Measurements from ENCODE around the gene XBP1. TPM values are rescaled to one million over a fixed set of nuclear protein-coding genes. Genes with fewer than 3 reads are reported as not detected.

The XBP1 gene
- 59.0 and 62.3 TPM in 2 replicates for total RNA-seq (2013; cell fraction: nucleolus; rRNA removed)
- total RNA-seq (2014; rRNA removed): 234 and 238 TPM in 2 replicates
- 134 and 138 TPM in 2 replicates for total RNA-seq (2014; rRNA removed; fragmentation: Illumina TruSeq; extraction: Trizol)
- total RNA-seq (2021): 141 and 149 TPM in 2 replicates
- polyA plus RNA-seq (2011; ENCODE audit: low read depth): 145 TPM
- polyA plus RNA-seq (2011; rRNA removed): 93.1 and 96.5 TPM in 2 replicates
- 81.6 and 104 TPM in 2 replicates for polyA plus RNA-seq (2011; cell fraction: cytosol; rRNA removed)
- polyA plus RNA-seq (2011; cell fraction: nucleus; rRNA removed): 46.9 and 50.2 TPM in 2 replicates
- polyA plus RNA-seq (2012): 156 and 163 TPM in 2 replicates
- polyA plus RNA-seq (2014; fragmentation: Illumina TruSeq; extraction: Trizol): 165 and 186 TPM in 2 replicates
- 10 to 100 TPM; 44.5 to 67.3 TPM for polyA plus RNA-seq (2014; fragmentation: Nextera tagmentation; extraction: Ambion mirVana)
- polyA plus RNA-seq (2014; rRNA removed): 149 and 183 TPM in 2 replicates
- 100 to 1,000 TPM; 276 to 313 TPM for polyA plus RNA-seq (2016; fragmentation: Nextera tagmentation; extraction: Ambion mirVana)
- polyA minus RNA-seq (2011; rRNA and poly(A)+ RNA removed): 115 and 124 TPM in 2 replicates
- polyA minus RNA-seq (2011; cell fraction: cytosol; rRNA and poly(A)+ RNA removed): 39.5 and 42.4 TPM in 2 replicates
- 24.5 and 42.6 TPM in 2 replicates for polyA minus RNA-seq (2011; cell fraction: nucleus; rRNA and poly(A)+ RNA removed)
- Bru-seq, nascent RNA: percentile 99 among the genes with signal in this experiment
- percentile 93 among the genes with signal in this experiment for BruChase-seq, experiment 1, labeled RNA remaining after a 6-hour chase
- BruChase-seq, experiment 2, labeled RNA remaining after a 2-hour chase: percentile 99 among the genes with signal in this experiment
- long read RNA-seq, experiment 1, transcript XBP1-201 (5 exons, 1,850 nt): major isoform, 177 of 186 reads
- long read RNA-seq, experiment 1, transcript XBP1-203 (5 exons, 1,824 nt): minor isoform, 5 of 186 reads
- long read RNA-seq, experiment 1, partial matches to known transcripts: 2 of 186 reads
- long read RNA-seq, experiment 1, other reads (novel, unspliced or antisense): 1 of 186 reads
- long read RNA-seq, experiment 2, transcript XBP1-206 (2 exons, 2,173 nt): minor isoform, 9 of 68 reads
- long read RNA-seq, experiment 2, transcript XBP1-204 (5 exons, 1,690 nt): minor isoform, 5 of 68 reads
- long read RNA-seq, experiment 2, transcript XBP1-201 (5 exons, 1,850 nt): major isoform, 23 of 68 reads
- long read RNA-seq, experiment 2, partial matches to known transcripts: 11 of 68 reads
- long read RNA-seq, experiment 2, other reads (novel, unspliced or antisense): 20 of 68 reads

DNA sequence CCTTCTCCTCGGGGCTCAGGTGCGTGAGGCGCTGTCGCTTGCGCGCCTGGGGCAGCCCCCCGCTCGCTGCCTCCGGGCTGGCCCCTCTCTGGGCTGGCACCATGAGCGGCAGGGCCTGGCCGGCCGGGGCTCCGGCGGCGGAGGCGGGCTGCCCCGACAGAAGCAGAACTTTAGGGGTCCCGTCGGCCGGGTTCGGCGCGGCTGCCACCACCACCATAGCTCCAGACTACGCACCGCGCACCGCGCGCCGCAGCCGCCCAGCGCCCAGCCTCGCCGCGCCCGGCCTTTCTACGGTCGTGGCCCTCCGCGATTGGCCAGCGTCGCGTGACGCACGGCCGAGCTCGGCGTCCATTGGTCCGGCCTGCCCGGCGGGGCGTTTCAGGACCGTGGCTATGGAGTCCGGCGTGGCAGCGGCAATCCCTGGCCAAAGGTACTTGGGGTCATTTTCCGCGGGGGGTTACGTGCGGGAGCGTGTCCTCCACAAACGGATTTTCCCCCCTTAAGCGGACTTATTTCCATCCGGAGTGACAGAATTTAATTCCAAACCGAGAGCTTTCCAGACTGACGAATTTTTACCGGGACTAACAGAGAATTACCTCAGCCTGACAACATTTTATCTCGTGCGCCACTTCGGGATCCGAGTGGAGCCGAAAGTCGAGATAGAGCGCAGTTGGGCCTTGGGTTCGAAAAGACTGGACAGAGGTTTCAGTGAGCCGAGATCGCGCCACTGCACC lies at the start of gene XBP1:
Gene XBP1, minus strand, starts transcription at position 262 of the 734 bp plus-strand sequence.
- peak within 1 kb of the TSS; percentile 95 for H3K27ac ChIP-seq (ENCODE audit: control insufficient read depth, insufficient read depth)
- H3K36me3 ChIP-seq (ENCODE audit: control insufficient read depth in 2 of 2, insufficient read depth in 2 of 2, low read length in 1 of 2): peaks cover under 1 to 9% of the 10 kb centered on the region in 2 experiments; a peak in 3 of 4 replicates
- no peaks in the 10 kb centered on the region for H4K20me1 ChIP-seq (ENCODE audit: control insufficient read depth, insufficient read depth)
- ATAC-seq (peak; percentile 92), DNase-seq (ENCODE audit: low read depth, low spot score) (peak; percentile 63), FAIRE-seq (peak; percentile 88)
- H3K9me3 ChIP-seq (replicated peaks; ENCODE audit: control insufficient read depth, insufficient read depth, low read length): no peaks in the 10 kb centered on the region
- under 1% methylated on average over 57 of the region's 78 CpGs for WGBS (ENCODE audit: insufficient coverage, insufficient replicate concordance, low lambda C conversion rate, missing lambda C conversion rate)
- ChIA-PET SMC1A (ENCODE audit: uncharacterized antibody, unreplicated experiment) (interaction anchor here (0.8 to 12.5 kb wide), 10 partner anchors 9 to 404 kb away, joined by 3 to 130 read pairs (median 4); partner anchors contain the start of gene CHEK2), RAD21 (ENCODE audit: unreplicated experiment) (interaction anchor here (0.8 to 7.8 kb wide), 13 partner anchors 8 to 107 kb away, joined by 3 to 74 read pairs (median 5); no protein-coding TSS in a partner anchor), CTCF (interaction anchor here (0.9 to 5.3 kb wide), 7 partner anchors 11 to 240 kb away, joined by 3 to 26 read pairs (median 5); partner anchors contain the start of gene CCDC117), POLR2A (interaction anchor here (0.6 to 7.5 kb wide), 16 partner anchors 10 to 881 kb away, joined by 3 to 78 read pairs (median 4); partner anchors contain the start of genes CCDC117, CHEK2, HSCB and PITPNB)
- peaks cover 63% of the 10 kb centered on the region for H3K79me2 ChIP-seq (ENCODE audit: control insufficient read depth, insufficient read depth, low read length)
- H3K4me2 ChIP-seq (ENCODE audit: control insufficient read depth, insufficient read depth): peak within 1 kb of the TSS; percentile 84
- H3K4me1 ChIP-seq (ENCODE audit: control insufficient read depth, insufficient read depth, low read length): peaks cover 12% of the 10 kb centered on the region
- intact Hi-C loops (cut with micrococcal nuclease; ENCODE audit: unreplicated experiment): no loop called here
- H3K27me3 ChIP-seq (replicated peaks in 1 of 2; ENCODE audit: control insufficient read depth in 2 of 2, insufficient read depth in 2 of 2, low read length in 1 of 2): no peaks in the 10 kb centered on the region
- no TSS peak for BruUV-seq (replicated peaks)
- peak within 1 kb of the TSS; percentile 88 for H2AFZ ChIP-seq (ENCODE audit: control insufficient read depth, low read depth, low read length)
- H3K4me3 ChIP-seq: peak within 1 kb of the TSS; percentile 83
- H3K9ac ChIP-seq (ENCODE audit: control insufficient read depth, insufficient read depth, low read length): peak within 1 kb of the TSS; percentile 99
- in situ Hi-C loops (cut with MboI): no loop called here
- TF ChIP-seq, protein P1, sequence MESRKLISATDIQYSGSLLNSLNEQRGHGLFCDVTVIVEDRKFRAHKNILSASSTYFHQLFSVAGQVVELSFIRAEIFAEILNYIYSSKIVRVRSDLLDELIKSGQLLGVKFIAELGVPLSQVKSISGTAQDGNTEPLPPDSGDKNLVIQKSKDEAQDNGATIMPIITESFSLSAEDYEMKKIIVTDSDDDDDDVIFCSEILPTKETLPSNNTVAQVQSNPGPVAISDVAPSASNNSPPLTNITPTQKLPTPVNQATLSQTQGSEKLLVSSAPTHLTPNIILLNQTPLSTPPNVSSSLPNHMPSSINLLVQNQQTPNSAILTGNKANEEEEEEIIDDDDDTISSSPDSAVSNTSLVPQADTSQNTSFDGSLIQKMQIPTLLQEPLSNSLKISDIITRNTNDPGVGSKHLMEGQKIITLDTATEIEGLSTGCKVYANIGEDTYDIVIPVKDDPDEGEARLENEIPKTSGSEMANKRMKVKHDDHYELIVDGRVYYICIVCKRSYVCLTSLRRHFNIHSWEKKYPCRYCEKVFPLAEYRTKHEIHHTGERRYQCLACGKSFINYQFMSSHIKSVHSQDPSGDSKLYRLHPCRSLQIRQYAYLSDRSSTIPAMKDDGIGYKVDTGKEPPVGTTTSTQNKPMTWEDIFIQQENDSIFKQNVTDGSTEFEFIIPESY (IDR thresholded peaks at IDR 0.05): no peak
- TF ChIP-seq POLR2AphosphoS5 (IDR thresholded peaks at IDR 0.05; ENCODE audit: low read length): peak; percentile 96
- no peak for TF ChIP-seq NFXL1 (IDR thresholded peaks at IDR 0.05; ENCODE audit: borderline replicate concordance)
- TF ChIP-seq DPF2 (IDR thresholded peaks at IDR 0.05): peak; percentile 68; the same call in 1 of the 2 replicates
- peak; percentile 48; the same call in 1 of the 2 replicates for TF ChIP-seq PAX5 (IDR thresholded peaks at IDR 0.05; ENCODE audit: borderline replicate concordance, low read depth, low read length)
- peak; percentile 86 for TF ChIP-seq SMAD5 (IDR thresholded peaks at IDR 0.05; ENCODE audit: low read depth)
- peak; percentile 54; the same call in 1 of the 2 replicates for TF ChIP-seq CREM (IDR thresholded peaks at IDR 0.05; ENCODE audit: low read depth)
- TF ChIP-seq PML (IDR thresholded peaks at IDR 0.05; ENCODE audit: low read length): peak; percentile 89
- peak; percentile 77 for TF ChIP-seq IKZF1 (conservative IDR thresholded peaks at IDR 0.05)
- peak; percentile 23 for TF ChIP-seq FOS (IDR thresholded peaks at IDR 0.05; ENCODE audit: borderline replicate concordance, extremely low read depth, insufficient read length)
- TF ChIP-seq CHD2 (IDR thresholded peaks at IDR 0.05; ENCODE audit: borderline replicate concordance, low read depth, low read length): peak; percentile 84
- no peak for TF ChIP-seq MYB (IDR thresholded peaks at IDR 0.05; ENCODE audit: borderline replicate concordance, low read depth, low read length)
- TF ChIP-seq SP1 (IDR thresholded peaks at IDR 0.05; ENCODE audit: low read depth, low read length): peak; percentile 87
- no peak for TF ChIP-seq NR2C2 (IDR thresholded peaks at IDR 0.05; ENCODE audit: borderline replicate concordance, control insufficient read depth, insufficient read length, low read depth)
- TF ChIP-seq, protein P2, sequence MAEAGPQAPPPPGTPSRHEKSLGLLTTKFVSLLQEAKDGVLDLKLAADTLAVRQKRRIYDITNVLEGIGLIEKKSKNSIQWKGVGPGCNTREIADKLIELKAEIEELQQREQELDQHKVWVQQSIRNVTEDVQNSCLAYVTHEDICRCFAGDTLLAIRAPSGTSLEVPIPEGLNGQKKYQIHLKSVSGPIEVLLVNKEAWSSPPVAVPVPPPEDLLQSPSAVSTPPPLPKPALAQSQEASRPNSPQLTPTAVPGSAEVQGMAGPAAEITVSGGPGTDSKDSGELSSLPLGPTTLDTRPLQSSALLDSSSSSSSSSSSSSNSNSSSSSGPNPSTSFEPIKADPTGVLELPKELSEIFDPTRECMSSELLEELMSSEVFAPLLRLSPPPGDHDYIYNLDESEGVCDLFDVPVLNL (IDR thresholded peaks at IDR 0.05; ENCODE audit: low read depth, low read length): peak; percentile 58; the same call in 1 of the 2 replicates
- TF ChIP-seq CBFB (IDR thresholded peaks at IDR 0.05; ENCODE audit: low read depth): peak; percentile 52; the same call in 1 of the 2 replicates

Data from GM12878 (cell line).